Measurements from ENCODE around the gene EXOC6B. TPM values are rescaled to one million over a fixed set of nuclear protein-coding genes. Genes with fewer than 3 reads are reported as not detected.

Gene EXOC6B
- 10 to 100 TPM; 14.6 to 49.6 (median 19.3) TPM for total RNA-seq

GRCh38 chr2:72825257-72826155 is at the start of gene EXOC6B:
Gene EXOC6B, minus strand, starts transcription at chr2:72826033.
- Histone ChIP-seq H3K4me3 (peak within 1 kb of the TSS; percentile 66 to 99 (median 84)), H3K9me3 (no peaks in the 10 kb centered on the region), H3K36me3 (no peaks in the 10 kb centered on the region), H3K27me3 (no peaks in the 10 kb centered on the region), H3K4me1 (peaks cover 8 to 20% of the 10 kb centered on the region in 2 donors), H3K27ac (peak within 1 kb of the TSS; percentile 75 to 81 (median 79))
- DNase-seq, result peak; percentile 83 to 84
- ATAC-seq, result peak; percentile 92 to 94
- TF ChIP-seq CTCF (IDR thresholded peaks at IDR 0.05 in 4 of 5, conservative IDR thresholded peaks at IDR 0.05 in 1 of 5) (peak in 1 of 5 experiments; percentile 23), POLR2A (IDR thresholded peaks at IDR 0.05) (peak; percentile 64 to 67)
- in situ Hi-C loops (cut with MboI; ENCODE audit: low sequenced_read_pairs in 4 of 4), result no loop called here
- intact Hi-C loops (cut with DNase I; ENCODE audit: low total_unique reads), result loop anchor here (1.0 kb wide), 1 partner anchor 54 kb away; no protein-coding TSS in a partner anchor

- intact Hi-C loops (cut with DNase I; ENCODE audit: low total_unique reads), result no loop called here
- ATAC-seq, result no peak
- no peak overlapping the region for H3K27ac ChIP-seq
- no peak for DNase-seq
- TF ChIP-seq POLR2A (IDR thresholded peaks at IDR 0.05) (no peak), CTCF (IDR thresholded peaks at IDR 0.05 in 4 of 5, conservative IDR thresholded peaks at IDR 0.05 in 1 of 5) (no peak)
- no peaks in the 10 kb centered on the region for H3K9me3 ChIP-seq
- no peaks in the 10 kb centered on the region for H3K4me1 ChIP-seq
- in situ Hi-C loops (cut with MboI; ENCODE audit: low sequenced_read_pairs in 4 of 4), result no loop called here
- no peaks in the 10 kb centered on the region for H3K36me3 ChIP-seq
- no peak overlapping the region for H3K4me3 ChIP-seq
- peaks cover 0 to 3% (median 0%) of the 10 kb centered on the region in 3 donors for H3K27me3 ChIP-seq
Measured at GRCh38 chr2:72871880-72872279, 46.0 kb upstream of the EXOC6B start.

- Histone ChIP-seq H3K27ac (no peak overlapping the region), H3K4me3 (no peak overlapping the region), H3K27me3 (peaks cover 0 to 3% (median 0%) of the 10 kb centered on the region in 3 donors), H3K36me3 (no peaks in the 10 kb centered on the region), H3K9me3 (no peaks in the 10 kb centered on the region), H3K4me1 (no peaks in the 10 kb centered on the region)
- DNase-seq (no peak), ATAC-seq (no peak)
- intact Hi-C loops (cut with DNase I; ENCODE audit: low total_unique reads), result no loop called here
- in situ Hi-C loops (cut with MboI; ENCODE audit: low sequenced_read_pairs in 4 of 4), result no loop called here
- TF ChIP-seq CTCF (IDR thresholded peaks at IDR 0.05 in 4 of 5, conservative IDR thresholded peaks at IDR 0.05 in 1 of 5) (no peak), POLR2A (IDR thresholded peaks at IDR 0.05) (no peak)
Measured at GRCh38 chr2:72871060-72871459, 45.2 kb upstream of the EXOC6B start.

- H3K4me1 ChIP-seq, result peaks cover 0 to 8% of the 10 kb centered on the region in 2 donors
- DNase-seq (no peak), ATAC-seq (no peak)
- no peak overlapping the region for H3K4me3 ChIP-seq
- intact Hi-C loops (cut with DNase I; ENCODE audit: low total_unique reads) (no loop called here), in situ Hi-C loops (cut with MboI; ENCODE audit: low sequenced_read_pairs in 4 of 4) (no loop called here)
- TF ChIP-seq POLR2A (IDR thresholded peaks at IDR 0.05) (no peak), CTCF (IDR thresholded peaks at IDR 0.05 in 4 of 5, conservative IDR thresholded peaks at IDR 0.05 in 1 of 5) (no peak)
- no peaks in the 10 kb centered on the region for H3K36me3 ChIP-seq
- H3K27me3 ChIP-seq, result peaks cover 4 to 11% (median 8%) of the 10 kb centered on the region in 3 donors
- H3K9me3 ChIP-seq, result no peaks in the 10 kb centered on the region
- H3K27ac ChIP-seq, result no peak overlapping the region
Measured at GRCh38 chr2:72864500-72864899, 38.7 kb upstream of the EXOC6B start.

Data from gastrocnemius medialis (tissue), 4 donors.